ENCODE results near the gene CMTM5.
"Not testable (repeated sequence)": the region's sequence is repeated elsewhere in the genome, so short reads cannot be mapped to it uniquely, and the experiment has no call there.

The CMTM5 gene

GRCh38 chr14:23398348-23398747 is 21.5 kb downstream of the CMTM5 start:
- H3K4me3 ChIP-seq (ENCODE audit: low read depth, low read length), result no peak overlapping the region
- TF ChIP-seq CTCF (IDR thresholded peaks at IDR 0.05; ENCODE audit: low read depth, low read length, missing control alignments), result no peak
- DNase-seq (ENCODE audit: low read depth), result no peak

- H3K4me3 ChIP-seq (ENCODE audit: low read depth, low read length), result no peak overlapping the region
- TF ChIP-seq CTCF (IDR thresholded peaks at IDR 0.05; ENCODE audit: low read depth, low read length, missing control alignments), result no peak
- DNase-seq (ENCODE audit: low read depth), result no peak
Observed at GRCh38 chr14:23399136-23399535, 22.3 kb downstream of the CMTM5 start.

- H3K4me3 ChIP-seq (ENCODE audit: low read depth, low read length), result no peak overlapping the region
- no peak for TF ChIP-seq CTCF (IDR thresholded peaks at IDR 0.05; ENCODE audit: low read depth, low read length, missing control alignments)
Observed at GRCh38 chr14:23399591-23399990, 22.7 kb downstream of the CMTM5 start.

DNA sequence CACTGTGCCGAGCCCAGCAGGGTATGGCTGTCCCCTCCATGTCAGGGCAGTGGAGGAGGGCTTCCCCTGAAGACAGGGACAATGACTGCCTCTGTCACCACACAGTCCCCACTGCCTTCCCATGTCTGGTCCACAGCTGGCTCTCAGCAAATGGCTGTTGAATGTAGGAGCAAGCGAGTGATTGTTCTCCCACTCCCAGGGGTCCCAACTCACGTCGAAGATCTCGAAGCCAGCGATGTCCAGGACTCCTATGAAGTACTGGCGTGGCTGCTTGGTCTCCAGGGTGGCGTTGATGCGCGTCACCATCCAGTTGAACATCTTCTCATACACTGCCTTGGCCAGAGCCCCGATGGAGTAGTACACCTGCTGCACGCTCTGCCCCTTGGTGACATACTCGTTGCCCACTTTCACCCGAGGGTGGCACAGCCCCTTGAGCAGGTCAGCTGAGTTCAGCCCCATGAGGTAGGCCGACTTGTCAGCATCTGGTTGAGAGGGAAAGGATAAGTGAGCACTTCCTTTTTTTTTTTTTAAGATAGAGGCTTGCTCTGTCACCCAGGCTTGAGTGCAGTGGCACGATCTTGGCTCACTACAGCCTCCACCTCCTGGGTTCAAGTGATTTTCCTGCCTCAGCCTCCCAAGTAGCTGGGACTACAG is 23.8 kb downstream of the CMTM5 start:
- H3K4me3 ChIP-seq (ENCODE audit: low read depth, low read length); DNase-seq (ENCODE audit: low read depth): not testable (repeated sequence)

More at GRCh38 chr14:23399591-23399990, 22.7 kb downstream of the CMTM5 start:
- DNase-seq (ENCODE audit: low read depth), result no peak

DNA sequence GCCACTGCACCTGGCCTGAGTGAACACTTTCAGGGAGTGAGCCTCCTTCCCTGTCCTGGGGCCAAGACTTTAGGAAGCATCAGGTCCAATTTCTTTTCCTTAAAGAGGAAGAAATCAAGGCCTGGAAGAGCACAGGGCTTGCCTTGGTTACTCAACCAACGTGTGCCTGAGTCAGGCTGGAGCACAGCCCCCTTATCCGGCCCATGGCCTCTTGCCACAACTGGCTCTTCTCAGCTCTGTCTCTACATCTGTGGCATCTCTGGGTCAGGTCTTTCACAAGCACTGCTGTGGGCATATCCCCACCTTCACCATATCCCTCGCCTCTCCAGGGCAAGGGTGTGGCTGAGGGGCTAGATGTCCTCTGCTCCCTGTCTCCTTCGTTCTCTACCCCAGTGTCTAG is 24.4 kb downstream of the CMTM5 start:
- no peak for DNase-seq (ENCODE audit: low read depth)
- TF ChIP-seq CTCF (IDR thresholded peaks at IDR 0.05; ENCODE audit: low read depth, low read length, missing control alignments), result no peak
- no peak overlapping the region for H3K4me3 ChIP-seq (ENCODE audit: low read depth, low read length)

DNA sequence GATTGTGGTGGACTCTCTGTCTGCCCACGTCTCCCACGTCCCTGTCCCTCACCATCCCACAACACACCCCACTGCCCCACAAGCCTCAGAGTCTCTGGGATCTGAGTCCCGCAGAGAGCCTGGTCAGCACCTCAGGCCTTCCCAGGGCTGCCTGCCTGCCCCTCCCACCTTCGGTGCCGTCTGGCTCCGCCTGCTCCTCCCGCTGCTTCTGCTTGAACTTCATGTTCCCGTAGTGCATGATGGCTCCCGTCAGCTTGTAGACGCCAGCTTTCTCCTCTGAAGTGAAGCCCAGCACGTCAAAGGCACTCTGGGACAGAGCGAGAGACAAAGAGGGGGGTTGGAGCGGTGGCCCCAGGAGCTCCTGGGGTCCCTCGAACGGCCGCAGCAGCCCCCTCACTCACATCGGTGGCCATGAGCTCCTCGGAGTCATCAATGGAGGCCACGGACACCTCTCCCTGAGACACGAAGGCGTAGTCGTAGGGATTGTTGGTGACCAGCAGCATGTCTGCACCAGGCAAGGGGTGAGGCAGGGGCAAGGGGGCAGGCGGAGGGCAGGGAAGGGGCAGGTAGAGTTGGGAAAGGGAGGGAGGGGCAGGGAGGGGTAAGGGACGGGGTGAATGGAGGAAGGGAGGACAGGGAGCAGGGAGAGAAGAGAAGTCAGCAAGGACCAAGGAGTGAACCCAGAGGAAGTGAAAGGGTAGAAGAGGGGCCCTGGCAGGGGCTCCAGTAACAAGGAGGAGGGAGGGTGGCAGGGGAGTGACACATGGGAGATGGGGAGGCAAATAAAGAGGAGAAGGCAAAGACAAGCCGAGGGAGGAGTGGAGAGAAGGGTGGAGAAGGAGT is 25.7 kb downstream of the CMTM5 start:
- no peak for DNase-seq (ENCODE audit: low read depth)
- H3K4me3 ChIP-seq (ENCODE audit: low read depth, low read length), result no peak overlapping the region
- no peak for TF ChIP-seq CTCF (IDR thresholded peaks at IDR 0.05; ENCODE audit: low read depth, low read length, missing control alignments)

- no peak for DNase-seq (ENCODE audit: low read depth)
- no peak for TF ChIP-seq CTCF (IDR thresholded peaks at IDR 0.05; ENCODE audit: low read depth, low read length, missing control alignments)
- no peak overlapping the region for H3K4me3 ChIP-seq (ENCODE audit: low read depth, low read length)
Observed at GRCh38 chr14:23403139-23403438, 26.2 kb downstream of the CMTM5 start.
